Psoas muscle (tissue), 8 donors: Measurements from ENCODE around the gene PCDHA9. TPM values are rescaled to one million over a fixed set of nuclear protein-coding genes. Genes with fewer than 3 reads are reported as not detected.
"Not testable (repeated sequence)": the region's sequence is repeated elsewhere in the genome, so short reads cannot be mapped to it uniquely, and the experiment has no call there.

Experiments
- ATAC-seq, 4 donors: fragments of 200-7000 bp; cut with Tn5 transposase; one replicate each; pipeline ENCODE4 v1.9.1; 2020; ENCODE audit warnings: moderate library complexity in 3 of 4, mild to moderate bottlenecking in 2 of 4
- DNase-seq, 2 donors: peaks; one replicate each; pipeline ENCODE4 v3.0.0-alpha.2; 2020
- H3K27ac ChIP-seq: fragments of 200-600 bp; one replicate; pipeline ENCODE4 v1.8.0; 2022
- H3K27me3 ChIP-seq, 3 donors: fragments of 200-600 bp in 1 of 3; one replicate each; pipeline versions ENCODE4 v1.6.1 to v1.8.0; 2013 to 2022; ENCODE audit warnings: low read length in 2 of 3, mild to moderate bottlenecking in 2 of 3, moderate library complexity in 1 of 3; ENCODE audit not compliant: insufficient read depth in 3 of 3
- H3K36me3 ChIP-seq, 2 donors: fragments of 200-600 bp in 1 of 2; one replicate each; pipeline versions ENCODE4 v1.6.1 to v1.8.0; 2013 to 2022; ENCODE audit warnings: low read depth in 1 of 2, mild to moderate bottlenecking in 1 of 2, moderate library complexity in 1 of 2; ENCODE audit not compliant: insufficient read depth in 1 of 2
- H3K4me1 ChIP-seq: fragments of 200-600 bp; one replicate; pipeline ENCODE4 v1.8.0; 2022
- H3K4me3 ChIP-seq: fragments of 200-600 bp; one replicate; pipeline ENCODE4 v1.8.0; 2022; ENCODE audit warnings: mild to moderate bottlenecking
- H3K9me3 ChIP-seq: fragments of 200-600 bp; one replicate; pipeline ENCODE4 v1.8.0; 2022
- CTCF ChIP-seq: fragments of 200-600 bp; IDR thresholded peaks from one replicate; pipeline ENCODE4 v1.8.0; 2022; ENCODE audit warnings: antibody characterized with exemption
- WGBS, 3 donors: extraction: QIAGEN DNeasy Blood & Tissue Kit; methylation state at CpG; one replicate each; pipeline versions ENCODE4 v1.1.6 to v1.1.7; 2013; 5-methylcytosine and 5-hydroxymethylcytosine counted together
- intact Hi-C, 2 donors: fragments of 100-400 bp; cut with DNase I; formaldehyde crosslinking; loops; one replicate each; pipeline versions ENCODE4 v1.11.0 to v1.14.2; 2022
- polyA plus RNA-seq, 3 donors: library from polyadenylated mRNA; stranded (reverse); fragments of 200-250 nt; gene quantifications; one replicate each; pipeline ENCODE4 v1.2.3, GENCODE V29; 2013
- total RNA-seq, 4 donors: library from RNA; stranded (reverse); fragmentation: NEBNext Ultra II Directional in 2 of 4; extraction: Animal tissue kit (Norgen Biotek cat#: 25700) in 2 of 4; gene quantifications; one replicate each; pipeline versions ENCODE4 v1.2.1 to v1.2.4, GENCODE V29; 2021 to 2023
- donor health status: healthy with polysubstance abuse.
- donor health status: DM: no; HTN: no; CAD: no; lungs with moderate emphysema.
- donor health status: Bipolar disorder and iron deficiency.
- donor health status: healthy.
- donor health status: DM: yes; HTN: yes; CAD: no.
- donor health status: DM: no; HTN: no; CAD: no.
- donor health status: DM: no; HTN: no; CAD: no.
- donor health status: DM: yes; HTN: yes; CAD: no.

The PCDHA9 gene
- total and polyA plus RNA-seq, 7 donors: 0.01 to 0.04 TPM; not detected in 5

GRCh38 chr5:140869555-140869886, 21.3 kb downstream of the PCDHA9 start:
- H3K4me1 ChIP-seq: no peaks in the 10 kb centered on the region
- 50 to 54% (median 52%) methylated on average over 5 of the region's 5 CpGs for WGBS, 3 donors
- no peak overlapping the region for H3K27ac ChIP-seq
- no peak for ATAC-seq
- no peak overlapping the region for H3K4me3 ChIP-seq
- no peak for TF ChIP-seq CTCF
- H3K27me3 ChIP-seq: peaks cover 0 to 16% (median 1%) of the 10 kb centered on the region in 3 donors
- DNase-seq: no peak
- intact Hi-C loops: no loop called here
- H3K36me3 ChIP-seq: no peaks in the 10 kb centered on the region
- peaks cover 10% of the 10 kb centered on the region for H3K9me3 ChIP-seq

GRCh38 chr5:140870221-140871201, 22.3 kb downstream of the PCDHA9 start:
- 36 to 48% (median 39%) methylated on average over 102 to 114 of the region's 114 CpGs for whole genome bisulfite sequencing, 3 donors
- Histone ChIP-seq H3K27me3 (peaks cover 0 to 26% (median 3%) of the 10 kb centered on the region in 3 donors), H3K9me3 (peaks cover 10% of the 10 kb centered on the region), H3K36me3 (no peaks in the 10 kb centered on the region), H3K4me3 (no peak overlapping the region), H3K27ac (no peak overlapping the region), H3K4me1 (no peaks in the 10 kb centered on the region)
- ATAC-seq (no peak), DNase-seq (no peak)
- TF ChIP-seq CTCF: no peak
- intact Hi-C loops: no loop called here

GRCh38 chr5:140875085-140876065, 27.2 kb downstream of the PCDHA9 start, which contains the start of gene PCDHA12:
Gene PCDHA12 (plus strand): TSS chr5:140875308. CDS start chr5:140875473, 165 bp downstream.
- H3K36me3 ChIP-seq: no peaks in the 10 kb centered on the region
- no peak for ATAC-seq
- no peak for DNase-seq
- H3K4me1 ChIP-seq: no peaks in the 10 kb centered on the region
- H3K27me3 ChIP-seq: peaks cover 0 to 37% (median 2%) of the 10 kb centered on the region in 3 donors
- no peak within 1 kb of the TSS for H3K27ac ChIP-seq
- H3K4me3 ChIP-seq: no peak within 1 kb of the TSS
- intact Hi-C loops: no loop called here
- WGBS, 3 donors: 12 to 17% (median 16%) methylated on average over 45 to 46 of the region's 47 CpGs
- TF ChIP-seq CTCF: no peak
- peaks cover 5% of the 10 kb centered on the region for H3K9me3 ChIP-seq

- 31 to 43% (median 35%) methylated on average over 75 to 80 of the region's 80 CpGs for WGBS, 3 donors
- H3K4me3 ChIP-seq, H3K36me3 ChIP-seq, ATAC-seq, H3K9me3 ChIP-seq, intact Hi-C loops, H3K27ac ChIP-seq, H3K4me1 ChIP-seq, DNase-seq: not testable (repeated sequence)
- H3K27me3 ChIP-seq: peaks cover 0 to 37% (median 2%) of the 10 kb centered on the region in 3 donors
These were observed 28.5 kb downstream of the PCDHA9 start for GRCh38 chr5:140876541-140877261.
